Mucosa of descending colon (tissue), 3 donors: Measurements from ENCODE around the gene IFNGR2. TPM values are rescaled to one million over a fixed set of nuclear protein-coding genes. Genes with fewer than 3 reads are reported as not detected.

Experiments used
- ATAC-seq: fragments of 200-7000 bp; cut with Tn5 transposase; one replicate; pipeline ENCODE4 v1.9.1; 2020; ENCODE audit warnings: mild to moderate bottlenecking, moderate library complexity
- DNase-seq, 3 donors: peaks; one replicate each; pipeline ENCODE4 v3.0.0-alpha.2; 2020
- H3K36me3 ChIP-seq: fragments of 200-600 bp; one replicate; pipeline ENCODE4 v1.8.0; 2021; ENCODE audit warnings: low read depth, mild to moderate bottlenecking
- H3K4me1 ChIP-seq: fragments of 200-600 bp; one replicate; pipeline ENCODE4 v1.8.0; 2021; ENCODE audit warnings: low read depth, mild to moderate bottlenecking
- H3K4me3 ChIP-seq: fragments of 200-600 bp; one replicate; pipeline ENCODE4 v1.8.0; 2021; ENCODE audit warnings: mild to moderate bottlenecking
- H3K9me3 ChIP-seq: fragments of 200-600 bp; one replicate; pipeline ENCODE4 v1.8.0; 2021; ENCODE audit warnings: mild to moderate bottlenecking
- CTCF ChIP-seq: fragments of 200-600 bp; IDR thresholded peaks from one replicate; pipeline ENCODE4 v1.8.0; 2022; ENCODE audit warnings: antibody characterized with exemption, mild to moderate bottlenecking
- intact Hi-C, 2 donors: fragments of 100-400 bp; cut with DNase I in 1 of 2; cut with micrococcal nuclease in 1 of 2; formaldehyde crosslinking; loops; one replicate each; pipeline versions ENCODE4 v1.11.0 to v1.11.1; 2022; cut with DNase I, micrococcal nuclease
- total RNA-seq, 3 donors: library from RNA; stranded (reverse); fragmentation: NEBNext Ultra II Directional in 2 of 3; extraction: Animal tissue kit (Norgen Biotek cat#: 25700) in 2 of 3; gene quantifications; one replicate each; pipeline versions ENCODE4 v1.2.1 to v1.2.4, GENCODE V29; 2021 to 2023
- donor health status: DM: no; HTN: no; CAD: no; lungs with moderate emphysema.
- donor health status: DM: no; HTN: no; CAD: no.
- donor health status: DM: no; HTN: yes; CAD: no.

The IFNGR2 gene
- total RNA-seq, 3 donors from 2014 or later: 56.3 to 155 (median 87.8) TPM

GRCh38 chr21:33395891-33396331 lies 7.3 kb upstream of the IFNGR2 start:
- Histone ChIP-seq H3K4me3 (no peak overlapping the region), H3K9me3 (no peaks in the 10 kb centered on the region), H3K36me3 (no peaks in the 10 kb centered on the region), H3K4me1 (no peaks in the 10 kb centered on the region)
- no peak for ATAC-seq
- no peak for TF ChIP-seq CTCF
- no peak for DNase-seq
- intact Hi-C loops: no loop called here

GRCh38 chr21:33396436-33396835 lies 6.8 kb upstream of the IFNGR2 start:
- Histone ChIP-seq H3K9me3 (no peaks in the 10 kb centered on the region), H3K4me1 (no peaks in the 10 kb centered on the region), H3K4me3 (no peak overlapping the region), H3K36me3 (no peaks in the 10 kb centered on the region)
- no peak for TF ChIP-seq CTCF
- no peak for DNase-seq
- intact Hi-C loops: no loop called here
- ATAC-seq: no peak

GRCh38 chr21:33396951-33397350 lies 6.3 kb upstream of the IFNGR2 start:
- TF ChIP-seq CTCF: no peak
- H3K36me3 ChIP-seq: no peaks in the 10 kb centered on the region
- DNase-seq (no peak), ATAC-seq (no peak)
- H3K9me3 ChIP-seq: no peaks in the 10 kb centered on the region
- intact Hi-C loops: no loop called here
- H3K4me1 ChIP-seq: no peaks in the 10 kb centered on the region
- no peak overlapping the region for H3K4me3 ChIP-seq

DNA sequence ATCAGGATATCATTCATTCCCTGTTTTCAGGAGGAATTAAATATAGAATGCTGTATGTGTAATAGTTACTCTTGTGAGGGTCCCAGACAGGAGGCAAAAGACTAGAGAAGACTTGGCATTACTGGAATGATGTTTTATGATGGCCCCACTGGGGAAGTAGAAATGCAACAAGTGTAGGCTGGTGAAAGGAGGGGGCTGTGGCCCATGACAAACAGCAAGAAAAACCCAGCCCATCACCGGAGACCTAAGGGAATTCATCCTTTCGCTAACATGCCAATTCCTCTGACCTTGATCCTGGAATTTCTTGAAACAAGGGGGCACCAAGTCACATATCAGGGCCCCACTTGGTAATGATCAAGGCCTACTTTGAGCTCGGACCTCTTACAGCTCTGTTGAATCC lies 5.5 kb upstream of the IFNGR2 start:
- intact Hi-C loops: no loop called here
- Histone ChIP-seq H3K4me3 (no peak overlapping the region), H3K9me3 (no peaks in the 10 kb centered on the region), H3K36me3 (no peaks in the 10 kb centered on the region), H3K4me1 (no peaks in the 10 kb centered on the region)
- ATAC-seq: no peak
- no peak for TF ChIP-seq CTCF
- DNase-seq: no peak

DNA sequence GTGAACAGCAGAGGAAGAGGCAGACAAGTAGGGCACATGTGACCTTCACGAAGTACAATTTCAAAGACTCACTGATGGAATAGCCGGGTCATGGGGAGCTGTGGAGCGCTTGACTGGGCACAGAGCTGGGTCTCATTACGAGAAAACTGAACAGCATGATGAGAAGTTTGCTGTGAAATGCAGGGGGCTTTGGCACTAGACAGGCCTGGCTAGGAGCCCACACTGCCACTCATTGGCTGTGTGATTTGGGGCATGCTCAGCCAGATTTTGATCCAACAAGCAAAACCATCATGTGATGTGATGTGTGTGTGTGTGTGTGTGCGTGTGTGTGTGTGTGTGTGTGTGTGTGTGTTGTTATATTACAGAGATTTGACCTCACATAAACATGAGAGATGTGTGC lies 4.9 kb upstream of the IFNGR2 start:
- Histone ChIP-seq H3K36me3 (no peaks in the 10 kb centered on the region), H3K4me1 (no peaks in the 10 kb centered on the region), H3K4me3 (no peak overlapping the region), H3K9me3 (no peaks in the 10 kb centered on the region)
- TF ChIP-seq CTCF: no peak
- ATAC-seq (no peak), DNase-seq (no peak)
- intact Hi-C loops: no loop called here

GRCh38 chr21:33401630-33401992 lies 1.6 kb upstream of the IFNGR2 start:
- intact Hi-C loops: no loop called here
- no peak for TF ChIP-seq CTCF
- ATAC-seq (no peak), DNase-seq (no peak)
- Histone ChIP-seq H3K4me3 (no peak overlapping the region), H3K36me3 (no peaks in the 10 kb centered on the region), H3K9me3 (no peaks in the 10 kb centered on the region), H3K4me1 (peaks cover 18% of the 10 kb centered on the region)
